ENCODE results near the gene SPNS3. TPM values are rescaled to one million over a fixed set of nuclear protein-coding genes. Genes with fewer than 3 reads are reported as not detected.

SPNS3 gene
- total and polyA plus RNA-seq, 2 of the 8 experiments (the other 6 are each of a cell fraction or from before 2014, with no cell fraction given): not detected

GRCh38 chr17:4475001-4475400, 41.3 kb downstream of the SPNS3 start:
- Histone ChIP-seq H3K79me2 (ENCODE audit: control insufficient read depth in 1 of 2, insufficient read depth in 2 of 2, low read length in 2 of 2) (no peaks in the 10 kb centered on the region), H2BK20ac (ENCODE audit: low read length) (no peak overlapping the region), H4K5ac (ENCODE audit: insufficient read length, low read depth, low read length) (no peak overlapping the region), H4K20me1 (replicated peaks in 1 of 2; ENCODE audit: control insufficient read depth in 1 of 2, insufficient read depth in 2 of 2, low read length in 2 of 2) (no peaks in the 10 kb centered on the region), H3K56ac (replicated peaks; ENCODE audit: insufficient read length, low read depth, low read length) (no peak overlapping the region), H3K27ac (ENCODE audit: low read depth, low read length) (no peak overlapping the region), H3K18ac (ENCODE audit: extremely low read depth, low read length) (peak overlapping the region; percentile 48; the same call in 1 of the 2 replicates), H4K91ac (replicated peaks; ENCODE audit: insufficient read length, low read length) (no peak overlapping the region), H2BK5ac (ENCODE audit: low read depth, low read length) (0 out of 2 replicates have a peak overlapping the region, but pooled peaks have one; percentile 2), H3K79me1 (ENCODE audit: low read depth, low read length) (no peaks in the 10 kb centered on the region), H2AFZ (ENCODE audit: low read length) (no peak overlapping the region), H3K9me3 (ENCODE audit: insufficient read depth in 2 of 2, low read depth in 1 of 2, low read length in 1 of 2) (no peaks in the 10 kb centered on the region), H2BK15ac (ENCODE audit: low read length) (no peak overlapping the region), H3K4ac (replicated peaks; ENCODE audit: insufficient read length, low read depth, low read length) (no peak overlapping the region), H3K4me3 (ENCODE audit: extremely low read depth in 1 of 4, insufficient read depth in 2 of 4, low read depth in 3 of 4, low read length in 4 of 4) (no peak overlapping the region), H2BK120ac (replicated peaks; ENCODE audit: low read depth, low read length) (no peak overlapping the region), H3K9ac (replicated peaks in 1 of 4; ENCODE audit: extremely low read depth in 1 of 4, low read depth in 3 of 4, low read length in 3 of 4) (no peak overlapping the region), H2AK5ac (ENCODE audit: low read depth, low read length) (no peak overlapping the region), H3K27me3 (replicated peaks in 1 of 4; ENCODE audit: control insufficient read depth in 3 of 4, extremely low read depth in 1 of 4, insufficient read depth in 3 of 4, low read length in 3 of 4) (no peaks in the 10 kb centered on the region), H4K8ac (ENCODE audit: extremely low read depth, insufficient read depth, low read length) (no peak overlapping the region), H2BK12ac (ENCODE audit: low read depth, low read length) (peak overlapping the region; percentile 87; the same call in 1 of the 2 replicates), H3K4me1 (replicated peaks in 1 of 4; ENCODE audit: control insufficient read depth in 3 of 4, insufficient read depth in 4 of 4, low read length in 3 of 4) (peaks cover 0 to 3% (median under 1%) of the 10 kb centered on the region in 4 experiments; a peak in 1 of 7 replicates), H3K23ac (ENCODE audit: insufficient read length) (no peak overlapping the region), H3K36me3 (ENCODE audit: control insufficient read depth in 2 of 4, insufficient read depth in 4 of 4, low read length in 3 of 4) (no peaks in the 10 kb centered on the region), H3K14ac (ENCODE audit: insufficient read length) (no peak overlapping the region), H3K23me2 (ENCODE audit: low read depth, low read length) (no peaks in the 10 kb centered on the region), H3K4me2 (ENCODE audit: insufficient read depth in 1 of 2, low read depth in 2 of 2, low read length in 2 of 2) (no peak overlapping the region)
- WGBS, 2 experiments (ENCODE audit: extremely low coverage in 1 of 2, insufficient coverage in 1 of 2, insufficient read length in 1 of 2, insufficient replicate concordance in 2 of 2, low coverage in 1 of 2, low lambda C conversion rate in 2 of 2, missing lambda C conversion rate in 1 of 2): 92% methylated on average over 9 of the region's 9 CpGs; no CpG with 5 or more reads in 1 of the 2 experiments
- POLR2A ChIA-PET (ENCODE audit: partially characterized antibody): no interaction called here
- FAIRE-seq (no peak), DNase-seq (ENCODE audit: low read depth in 1 of 2, low spot score in 2 of 2) (no peak)
- TF ChIP-seq SIX5 (IDR thresholded peaks at IDR 0.05; ENCODE audit: low read depth, low read length) (no peak), TEAD4 (IDR thresholded peaks at IDR 0.05; ENCODE audit: low read depth, low read length) (no peak), SAP30 (IDR thresholded peaks at IDR 0.05; ENCODE audit: insufficient read depth, insufficient replicate concordance, low read length) (no peak), ASH2L (IDR thresholded peaks at IDR 0.05; ENCODE audit: low read length) (no peak), ZNF274 (IDR thresholded peaks at IDR 0.05; ENCODE audit: borderline replicate concordance, extremely low read depth, low read length) (no peak), CBX8 (IDR thresholded peaks at IDR 0.05; ENCODE audit: borderline replicate concordance, low read depth, low read length) (no peak), BACH1 (IDR thresholded peaks at IDR 0.05; ENCODE audit: low read length) (no peak), PHF8 (conservative IDR thresholded peaks at IDR 0.05; ENCODE audit: low read depth, low read length) (no peak), RBBP5 (IDR thresholded peaks at IDR 0.05; ENCODE audit: borderline replicate concordance, low read depth, low read length) (no peak), E2F6 (IDR thresholded peaks at IDR 0.05) (no peak), CHD1 (IDR thresholded peaks at IDR 0.05; ENCODE audit: low read depth, low read length) (no peak), RXRA (IDR thresholded peaks at IDR 0.05; ENCODE audit: insufficient read depth, low read depth, low read length) (no peak)
- CTCF ChIA-PET (ENCODE audit: partially characterized antibody): interaction anchor here (0.5 to 1.3 kb wide), 3 partner anchors 8 to 260 kb away, joined by 3 to 4 read pairs (median 3); no protein-coding TSS in a partner anchor
